ENCODE data around the gene FIBCD1.

DNA sequence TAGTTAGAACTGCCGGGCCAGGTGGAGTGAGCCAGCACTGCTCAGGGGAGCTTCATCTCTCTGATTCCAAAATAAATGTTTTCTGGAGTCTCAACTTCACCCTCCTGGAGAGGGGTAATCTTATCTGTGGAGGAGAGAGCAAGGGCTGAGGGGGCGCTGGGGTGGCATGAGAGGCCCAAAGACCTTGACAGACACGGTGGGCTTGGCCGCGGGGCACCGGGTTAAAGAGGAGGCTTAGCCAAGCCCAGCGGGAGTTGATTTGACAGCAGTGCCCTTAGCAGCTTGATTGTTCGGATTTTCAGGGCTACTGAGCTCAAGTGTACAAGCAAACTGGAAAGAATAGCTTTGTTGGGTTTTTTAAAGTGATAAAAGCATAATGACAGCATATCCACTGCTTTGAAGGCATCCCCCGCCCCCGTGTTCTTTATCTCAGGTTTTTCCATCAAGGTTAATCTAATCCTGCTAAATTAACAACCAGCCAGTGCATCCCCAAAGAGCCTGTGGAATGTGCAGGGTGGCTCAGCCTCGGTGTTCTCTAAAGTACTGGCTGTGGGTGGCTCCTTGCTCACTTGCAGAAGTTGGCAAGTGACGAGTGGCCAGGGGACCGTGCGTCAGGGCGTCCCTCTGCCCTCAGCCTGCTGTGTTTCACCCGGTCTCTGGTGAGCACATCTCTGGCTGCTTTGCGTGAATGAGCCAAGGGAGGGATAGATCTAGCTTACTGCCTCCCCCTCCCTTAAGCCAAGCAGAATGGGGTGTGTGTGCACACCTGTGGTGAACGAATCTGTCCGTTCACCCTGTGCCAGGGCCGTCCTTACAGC is 48.0 kb downstream of the FIBCD1 start:
- TF ChIP-seq, protein P1, sequence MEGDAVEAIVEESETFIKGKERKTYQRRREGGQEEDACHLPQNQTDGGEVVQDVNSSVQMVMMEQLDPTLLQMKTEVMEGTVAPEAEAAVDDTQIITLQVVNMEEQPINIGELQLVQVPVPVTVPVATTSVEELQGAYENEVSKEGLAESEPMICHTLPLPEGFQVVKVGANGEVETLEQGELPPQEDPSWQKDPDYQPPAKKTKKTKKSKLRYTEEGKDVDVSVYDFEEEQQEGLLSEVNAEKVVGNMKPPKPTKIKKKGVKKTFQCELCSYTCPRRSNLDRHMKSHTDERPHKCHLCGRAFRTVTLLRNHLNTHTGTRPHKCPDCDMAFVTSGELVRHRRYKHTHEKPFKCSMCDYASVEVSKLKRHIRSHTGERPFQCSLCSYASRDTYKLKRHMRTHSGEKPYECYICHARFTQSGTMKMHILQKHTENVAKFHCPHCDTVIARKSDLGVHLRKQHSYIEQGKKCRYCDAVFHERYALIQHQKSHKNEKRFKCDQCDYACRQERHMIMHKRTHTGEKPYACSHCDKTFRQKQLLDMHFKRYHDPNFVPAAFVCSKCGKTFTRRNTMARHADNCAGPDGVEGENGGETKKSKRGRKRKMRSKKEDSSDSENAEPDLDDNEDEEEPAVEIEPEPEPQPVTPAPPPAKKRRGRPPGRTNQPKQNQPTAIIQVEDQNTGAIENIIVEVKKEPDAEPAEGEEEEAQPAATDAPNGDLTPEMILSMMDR (IDR thresholded peaks at IDR 0.05) = no peak
- TF ChIP-seq POLR2A (IDR thresholded peaks at IDR 0.05) = no peak
